Endothelial cell of umbilical vein (primary cell): ENCODE data around the gene SLC39A5.

Experiments used
- CTCF ChIP-seq, 2 donors: IDR thresholded peaks; 1 replicate in 1 of 2; 2 replicates in 1 of 2; pipeline ENCODE4 v1.5.1; 2011; ENCODE audit warnings: low read length in 2 of 2, mild to moderate bottlenecking in 2 of 2, moderate library complexity in 2 of 2, control low read depth in 1 of 2, inconsistent platforms in 1 of 2, low read depth in 1 of 2; ENCODE audit not compliant: insufficient read depth in 1 of 2; ENCODE audit errors: extremely low read depth in 1 of 2
- EZH2 ChIP-seq: IDR thresholded peaks from 2 replicates; pipeline ENCODE4 v1.6.1; 2012; ENCODE audit warnings: borderline replicate concordance, low read depth, mild to moderate bottlenecking, moderate library complexity, low read length, inconsistent platforms; ENCODE audit not compliant: severe bottlenecking
- FOS ChIP-seq: IDR thresholded peaks from 2 replicates; pipeline ENCODE4 v1.6.1; 2011; ENCODE audit warnings: mild to moderate bottlenecking, low read length, moderate library complexity, borderline replicate concordance; ENCODE audit not compliant: insufficient read depth
- JUN ChIP-seq: IDR thresholded peaks from 2 replicates; pipeline ENCODE4 v1.6.1; 2011; ENCODE audit warnings: borderline replicate concordance, low read depth; ENCODE audit not compliant: insufficient read length, insufficient read depth
- MYC ChIP-seq: IDR thresholded peaks from one replicate; pipeline ENCODE4 v1.6.1; 2011; ENCODE audit warnings: mild to moderate bottlenecking, low read depth, low read length
- POLR2A ChIP-seq: IDR thresholded peaks from 2 replicates; pipeline ENCODE4 v1.6.1; 2012; ENCODE audit warnings: low read depth, mild to moderate bottlenecking, control low read depth, low read length
- POLR2AphosphoS5 ChIP-seq: IDR thresholded peaks from 2 replicates; pipeline ENCODE4 v1.6.1; 2012; ENCODE audit warnings: low read depth, mild to moderate bottlenecking, control low read depth, low read length, moderate library complexity; ENCODE audit not compliant: insufficient read depth
- TF ChIP-seq, protein P1 (sequence below): IDR thresholded peaks from 2 replicates; pipeline ENCODE4 v1.6.1; 2011; ENCODE audit not compliant: insufficient read depth, insufficient read length

DNA sequence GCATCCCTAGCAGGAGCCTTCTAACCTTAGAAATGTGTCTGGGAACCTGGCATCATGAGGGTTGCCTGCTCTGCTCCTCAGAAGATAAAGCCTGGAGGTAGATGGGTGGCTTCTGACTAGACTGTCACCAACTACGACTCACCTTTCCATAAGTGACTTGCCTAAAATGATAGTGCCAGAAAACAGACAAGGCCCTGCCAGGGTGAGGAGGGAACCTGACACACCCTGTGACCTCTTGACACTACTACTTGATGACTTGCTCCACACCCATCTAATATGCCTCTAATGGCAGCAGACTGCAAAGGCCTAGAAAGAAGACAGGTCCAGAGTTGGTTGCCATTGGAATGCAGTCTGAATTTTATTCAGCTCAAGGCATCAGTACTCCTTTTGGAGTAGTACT lies 17.5 kb upstream of the SLC39A5 start:
- no peak for TF ChIP-seq JUN
- TF ChIP-seq POLR2AphosphoS5: no peak
- no peak for TF ChIP-seq CTCF (IDR thresholded peaks at IDR 0.05; ENCODE audit: extremely low read depth in 1 of 2, insufficient read depth in 1 of 2, low read depth in 1 of 2, low read length in 2 of 2)
- no peak for TF ChIP-seq MYC
- no peak for TF ChIP-seq POLR2A
- TF ChIP-seq, protein P1, sequence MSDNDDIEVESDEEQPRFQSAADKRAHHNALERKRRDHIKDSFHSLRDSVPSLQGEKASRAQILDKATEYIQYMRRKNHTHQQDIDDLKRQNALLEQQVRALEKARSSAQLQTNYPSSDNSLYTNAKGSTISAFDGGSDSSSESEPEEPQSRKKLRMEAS: no peak
- TF ChIP-seq EZH2: no peak
- TF ChIP-seq FOS: no peak
